ENCODE measurements around the gene KRT16. TPM values are rescaled to one million over a fixed set of nuclear protein-coding genes. Genes with fewer than 3 reads are reported as not detected.

KRT16 gene
- total RNA-seq, 1 experiment from 2014 or later: not detected

DNA sequence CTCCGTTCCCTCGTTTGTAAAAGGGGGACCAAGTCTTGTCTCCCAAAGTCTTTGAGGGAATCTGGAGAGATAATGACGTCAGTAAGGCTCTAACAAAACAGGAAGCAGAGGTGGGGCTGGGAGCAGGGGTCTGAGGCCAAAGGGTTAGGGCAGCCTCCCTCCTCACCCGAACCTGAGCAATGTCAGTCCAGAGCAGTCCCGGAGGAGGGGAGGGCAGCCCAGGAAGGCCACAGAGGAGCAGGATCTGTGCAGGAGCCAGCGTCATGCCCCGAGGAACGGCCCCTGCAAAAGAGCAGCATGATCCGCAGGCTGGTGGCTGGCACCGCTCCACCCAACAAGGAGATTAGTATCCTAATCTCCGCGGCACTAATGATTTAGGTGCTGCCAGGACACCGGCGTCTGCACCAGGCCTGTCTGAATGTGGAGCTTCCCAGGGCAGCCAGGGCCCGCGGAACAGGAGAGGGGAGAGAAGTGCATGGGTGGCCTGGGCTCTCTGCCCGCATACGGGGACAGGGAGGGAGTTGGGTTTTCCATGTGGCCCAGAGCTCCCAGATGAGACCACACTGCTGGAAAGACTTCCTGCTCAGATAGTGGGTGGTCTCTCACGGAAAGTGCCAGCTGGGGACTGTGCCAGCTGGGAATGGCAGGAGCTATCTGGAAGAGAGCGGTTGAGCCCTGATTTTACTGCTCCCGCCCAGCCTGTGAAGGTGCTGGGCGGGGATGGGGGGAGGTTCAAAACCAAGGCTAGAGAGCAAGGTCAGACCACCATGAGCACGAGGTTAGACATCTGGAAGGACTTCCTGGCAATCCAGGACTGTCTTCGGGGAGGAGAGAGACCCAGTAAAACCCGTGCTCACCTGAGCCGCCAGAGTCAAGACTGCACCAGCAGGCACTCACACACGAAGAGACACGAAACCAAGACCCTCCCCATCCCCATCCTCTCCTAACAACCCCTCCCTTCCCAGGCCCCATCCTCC is 22.8 kb upstream of the KRT16 start:
- Mint-ChIP-seq H3K9me3 (no peaks in the 10 kb centered on the region), H3K4me1 (peaks cover 9 to 15% of the 10 kb centered on the region in 2 experiments), H3K36me3 (ENCODE audit: insufficient read depth in 1 of 3, low read depth in 3 of 3) (no peaks in the 10 kb centered on the region), H3K4me3 (no peak overlapping the region), H3K27ac (peak overlapping the region in 2 of 3 experiments; percentile 28 to 77; a peak in 3 of 7 replicates), H3K27me3 (ENCODE audit: low read depth) (no peaks in the 10 kb centered on the region; the same call in 1 of the 2 replicates)
- Histone ChIP-seq H2BK12ac (ENCODE audit: insufficient read length, low read depth, low read length) (no peak overlapping the region), H3K23me2 (ENCODE audit: insufficient read length, low read depth, low read length, poor library complexity, severe bottlenecking) (no peaks in the 10 kb centered on the region), H3K27me3 (ENCODE audit: insufficient read depth, low read length) (no peaks in the 10 kb centered on the region), H3K4me2 (ENCODE audit: insufficient read depth, insufficient read length, low read length) (no peak overlapping the region), H3K79me1 (ENCODE audit: insufficient read depth, low read depth, low read length, poor library complexity, severe bottlenecking) (no peaks in the 10 kb centered on the region), H3K23ac (ENCODE audit: insufficient read length, low read depth, low read length) (no peak overlapping the region), H2BK120ac (ENCODE audit: low read depth, low read length, poor library complexity, severe bottlenecking) (no peak overlapping the region), H3K18ac (ENCODE audit: insufficient read length, low read depth, low read length) (no peak overlapping the region), H2BK15ac (ENCODE audit: low read depth, low read length) (no peak overlapping the region), H3T11ph (ENCODE audit: low read length) (no peak overlapping the region), H2AFZ (ENCODE audit: low read length) (no peak overlapping the region), H2BK20ac (ENCODE audit: low read depth, low read length, poor library complexity, severe bottlenecking) (no peak overlapping the region), H4K8ac (replicated peaks; ENCODE audit: insufficient read length, low read depth, low read length) (no peak overlapping the region), H3K27ac (ENCODE audit: insufficient read length, low read depth, low read length) (no peak overlapping the region), H4K91ac (ENCODE audit: insufficient read length, low read depth, low read length) (no peak overlapping the region), H3K4me1 (ENCODE audit: insufficient read depth, low read length) (no peaks in the 10 kb centered on the region), H4K5ac (ENCODE audit: insufficient read length, low read depth, low read length) (no peak overlapping the region), H3K56ac (ENCODE audit: insufficient read length, low read depth, low read length) (no peak overlapping the region), H3K9ac (ENCODE audit: extremely low read depth, insufficient read length, low read length) (no peak overlapping the region), H2AK5ac (ENCODE audit: insufficient read length, low read length) (no peak overlapping the region), H3K9me3 (ENCODE audit: control insufficient read depth, low read depth, low read length) (no peaks in the 10 kb centered on the region), H3K14ac (ENCODE audit: insufficient read depth, low read length) (no peak overlapping the region), H4K20me1 (ENCODE audit: control insufficient read depth, insufficient read depth, insufficient read length) (no peaks in the 10 kb centered on the region), H3K79me2 (ENCODE audit: insufficient read depth, low read length) (no peaks in the 10 kb centered on the region), H3K4ac (ENCODE audit: low read depth, low read length) (no peak overlapping the region), H2BK5ac (ENCODE audit: insufficient read length, low read length) (no peak overlapping the region)
- DNase-seq: no peak
- no CpG with 5 or more reads among the region's 28 CpGs for WGBS (ENCODE audit: extremely low coverage, insufficient read length, low lambda C conversion rate)
- TF ChIP-seq, protein P1, sequence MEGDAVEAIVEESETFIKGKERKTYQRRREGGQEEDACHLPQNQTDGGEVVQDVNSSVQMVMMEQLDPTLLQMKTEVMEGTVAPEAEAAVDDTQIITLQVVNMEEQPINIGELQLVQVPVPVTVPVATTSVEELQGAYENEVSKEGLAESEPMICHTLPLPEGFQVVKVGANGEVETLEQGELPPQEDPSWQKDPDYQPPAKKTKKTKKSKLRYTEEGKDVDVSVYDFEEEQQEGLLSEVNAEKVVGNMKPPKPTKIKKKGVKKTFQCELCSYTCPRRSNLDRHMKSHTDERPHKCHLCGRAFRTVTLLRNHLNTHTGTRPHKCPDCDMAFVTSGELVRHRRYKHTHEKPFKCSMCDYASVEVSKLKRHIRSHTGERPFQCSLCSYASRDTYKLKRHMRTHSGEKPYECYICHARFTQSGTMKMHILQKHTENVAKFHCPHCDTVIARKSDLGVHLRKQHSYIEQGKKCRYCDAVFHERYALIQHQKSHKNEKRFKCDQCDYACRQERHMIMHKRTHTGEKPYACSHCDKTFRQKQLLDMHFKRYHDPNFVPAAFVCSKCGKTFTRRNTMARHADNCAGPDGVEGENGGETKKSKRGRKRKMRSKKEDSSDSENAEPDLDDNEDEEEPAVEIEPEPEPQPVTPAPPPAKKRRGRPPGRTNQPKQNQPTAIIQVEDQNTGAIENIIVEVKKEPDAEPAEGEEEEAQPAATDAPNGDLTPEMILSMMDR (conservative IDR thresholded peaks at IDR 0.05): no peak
